Mesothelial cell of epicardium (in vitro differentiated cells): ENCODE results near the gene SELENOS. TPM values are rescaled to one million over a fixed set of nuclear protein-coding genes. Genes with fewer than 3 reads are reported as not detected.

ENCODE experiments used
- DNase-seq, 2 experiments: peaks; one replicate each; pipeline ENCODE4 v3.0.0; 2021; ENCODE audit warnings: low spot score in 2 of 2; ENCODE audit not compliant: unreplicated experiment in 2 of 2
- H3K27ac Mint-ChIP-seq: 2 replicates; pipeline ENCODE4 v1.8.0; 2021; ENCODE audit warnings: mixed read lengths
- H3K27me3 Mint-ChIP-seq: 2 replicates; pipeline ENCODE4 v1.8.0; 2021; ENCODE audit warnings: low read depth, mixed read lengths
- H3K36me3 Mint-ChIP-seq: 2 replicates; pipeline ENCODE4 v1.8.0; 2021; ENCODE audit warnings: mixed read lengths
- H3K4me1 Mint-ChIP-seq: 2 replicates; pipeline ENCODE4 v1.8.0; 2021; ENCODE audit warnings: mixed read lengths
- H3K4me3 Mint-ChIP-seq: 2 replicates; pipeline ENCODE4 v1.8.0; 2021; ENCODE audit warnings: mild to moderate bottlenecking, moderate library complexity, mixed read lengths
- H3K9me3 Mint-ChIP-seq: 2 replicates; pipeline ENCODE4 v1.8.0; 2021; ENCODE audit warnings: mixed read lengths
- CTCF ChIP-seq: fragments of 200-600 bp; sonication (generic); IDR thresholded peaks from one replicate; pipeline ENCODE4 v1.5.0; 2021; ENCODE audit warnings: antibody characterized with exemption; ENCODE audit not compliant: unreplicated experiment
- total RNA-seq: library from RNA; stranded (reverse); gene quantifications from 3 replicates; pipeline ENCODE4 v1.2.1, GENCODE V29; 2021

Gene SELENOS
- total RNA-seq, 1 donor from 2014 or later: 38.1 TPM

GRCh38 chr15:101266787-101267186, 10.5 kb downstream of the SELENOS start:
- no peak overlapping the region for H3K27ac Mint-ChIP-seq
- H3K4me3 Mint-ChIP-seq: no peak overlapping the region
- H3K4me1 Mint-ChIP-seq: no peaks in the 10 kb centered on the region
- DNase-seq: peak in 1 of 2 experiments; percentile 16
- TF ChIP-seq CTCF: no peak
- H3K27me3 Mint-ChIP-seq: peaks cover 5% of the 10 kb centered on the region
- peaks cover 14% of the 10 kb centered on the region for H3K36me3 Mint-ChIP-seq
- no peaks in the 10 kb centered on the region for H3K9me3 Mint-ChIP-seq

GRCh38 chr15:101266034-101266433, 11.3 kb downstream of the SELENOS start:
- Mint-ChIP-seq H3K4me3 (no peak overlapping the region), H3K4me1 (no peaks in the 10 kb centered on the region), H3K27ac (no peak overlapping the region), H3K27me3 (peaks cover 5% of the 10 kb centered on the region), H3K36me3 (peaks cover 7% of the 10 kb centered on the region), H3K9me3 (no peaks in the 10 kb centered on the region)
- DNase-seq: peak in 1 of 2 experiments; percentile 5
- TF ChIP-seq CTCF: no peak

- Mint-ChIP-seq H3K27me3 (peaks cover 8% of the 10 kb centered on the region), H3K4me1 (no peaks in the 10 kb centered on the region), H3K36me3 (peaks cover 3% of the 10 kb centered on the region), H3K9me3 (no peaks in the 10 kb centered on the region), H3K4me3 (no peak overlapping the region), H3K27ac (no peak overlapping the region)
- DNase-seq: no peak
- no peak for TF ChIP-seq CTCF
These were observed 12.2 kb downstream of the SELENOS start for GRCh38 chr15:101264911-101265641.

DNA sequence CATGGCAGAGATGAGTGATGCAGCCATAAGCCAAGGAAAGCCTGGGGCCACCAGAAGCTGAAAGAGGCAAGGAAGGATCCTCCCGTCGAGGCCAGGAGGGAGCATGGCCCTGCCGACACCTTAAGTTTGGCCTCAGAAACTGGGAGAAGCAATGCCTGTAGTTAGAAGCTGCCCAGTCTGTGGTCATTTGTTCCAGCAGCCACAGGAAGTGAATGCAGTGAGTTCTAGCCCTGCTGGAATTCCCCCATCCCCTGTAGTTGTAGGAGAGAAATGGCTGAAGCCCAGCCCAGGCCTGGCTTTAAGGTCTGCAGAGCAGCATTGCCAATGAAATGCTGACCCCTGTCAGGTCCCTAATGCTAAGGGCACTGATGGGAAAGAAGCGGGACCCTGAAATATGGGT, 13.3 kb downstream of the SELENOS start:
- TF ChIP-seq CTCF: no peak
- no peak for DNase-seq
- Mint-ChIP-seq H3K36me3 (no peaks in the 10 kb centered on the region), H3K27me3 (peaks cover 14% of the 10 kb centered on the region), H3K4me3 (no peak overlapping the region), H3K9me3 (no peaks in the 10 kb centered on the region), H3K4me1 (no peaks in the 10 kb centered on the region), H3K27ac (no peak overlapping the region)

DNA sequence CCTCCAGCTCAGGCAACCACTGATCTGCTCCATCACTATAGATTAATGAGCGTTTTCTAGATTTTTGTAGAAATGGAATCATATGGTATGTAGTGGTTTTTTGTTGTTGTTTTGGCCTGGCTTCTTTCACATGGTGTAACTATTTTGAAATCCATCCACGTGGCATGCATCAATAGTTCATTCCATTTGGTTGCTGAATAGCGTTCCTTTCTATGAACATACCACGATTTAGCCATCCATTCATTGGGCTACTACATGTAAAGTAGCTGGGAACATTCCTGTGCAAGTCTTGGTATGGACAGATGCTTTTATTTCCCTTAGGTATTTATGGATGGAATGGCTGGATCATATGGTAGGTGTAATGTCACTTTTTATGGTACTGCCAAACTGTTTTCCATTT, 14.7 kb downstream of the SELENOS start:
- Mint-ChIP-seq H3K4me3 (no peak overlapping the region), H3K4me1 (peaks cover 2% of the 10 kb centered on the region), H3K27ac (no peak overlapping the region), H3K27me3 (peaks cover 14% of the 10 kb centered on the region), H3K9me3 (no peaks in the 10 kb centered on the region), H3K36me3 (no peaks in the 10 kb centered on the region)
- no peak for DNase-seq
- TF ChIP-seq CTCF: no peak
